SK-N-MC (cell line): ENCODE results near the gene MMGT1.

ENCODE experiments used
- EZH2 ChIP-seq: fragments of 200-600 bp; sonication (generic); IDR thresholded peaks from one replicate; pipeline ENCODE4 v1.6.1; 2017; ENCODE audit warnings: antibody characterized with exemption
- POLR2AphosphoS5 ChIP-seq: IDR thresholded peaks from 2 replicates; pipeline ENCODE4 v1.6.1; 2012; ENCODE audit warnings: mild to moderate bottlenecking, low read depth, low read length, borderline replicate concordance

DNA sequence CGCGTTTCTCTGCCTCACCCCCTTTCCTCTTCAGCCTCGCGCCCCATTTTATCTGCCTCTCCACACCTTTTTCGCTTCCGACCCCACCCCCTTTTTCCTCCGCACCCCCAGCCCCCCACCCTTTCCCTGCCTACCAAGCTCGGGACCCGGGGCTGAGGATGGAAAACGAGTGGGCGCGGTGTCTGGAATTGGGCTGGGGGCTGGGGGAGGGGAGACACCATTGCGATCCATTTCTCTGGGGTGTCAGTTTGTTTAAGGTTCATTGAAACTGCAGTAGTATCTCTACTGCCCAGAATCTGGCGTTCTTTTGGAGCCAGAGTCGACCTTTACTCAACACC is 12.2 kb upstream of the MMGT1 start:
- no peak for TF ChIP-seq POLR2AphosphoS5
- no peak for TF ChIP-seq EZH2
